A549 (cell line): ENCODE measurements around the gene GLRA3. TPM values are rescaled to one million over a fixed set of nuclear protein-coding genes. Genes with fewer than 3 reads are reported as not detected.

Experiments used
- ATAC-seq, 2 experiments: fragments of 200-7000 bp in 1 of 2; fragments of >200 bp in 1 of 2; cut with Nextera tagmentation in 1 of 2; cut with Tn5 transposase in 1 of 2; 3 replicates each; pipeline versions ENCODE4 v1.8.0 to v1.9.1; 2018 to 2020; ENCODE audit warnings: mild to moderate bottlenecking in 1 of 2, moderate library complexity in 1 of 2
- CTCF ChIA-PET: fragments of 300-600 bp; sonication (Branson Sonifier 250); formaldehyde crosslinking; extraction: SDS; loops from one replicate; lab custom pipeline; 2021; ENCODE audit warnings: antibody characterized with exemption, inconsistent platforms; lab: Yijun Ruan, JAX
- POLR2A ChIA-PET: fragments of 350-600 bp; formaldehyde crosslinking; extraction: SDS; loops from one replicate; lab custom pipeline; 2021; ENCODE audit warnings: antibody characterized with exemption, inconsistent platforms; lab: Yijun Ruan, JAX
- DNase-seq, 2 experiments: peaks; one replicate each; pipeline versions ENCODE4 v3.0.0 to v3.0.0-alpha.2; 2011 to 2016; ENCODE audit warnings: low read depth in 1 of 2, low spot score in 1 of 2
- FAIRE-seq: peaks from 2 replicates; lab custom pipeline; 2011; peaks lifted over from hg19 to GRCh38; lab: Jason Lieb, UNC
- H3K27ac ChIP-seq, 2 experiments: fragments of >200 bp; sonication (Bioruptor Twin); formaldehyde crosslinking; 3 replicates each; pipeline ENCODE4 v1.5.1; 2016 to 2017
- H3K4me1 ChIP-seq: fragments of >200 bp; sonication (Bioruptor Twin); formaldehyde crosslinking; 3 replicates; pipeline ENCODE4 v1.6.1; 2016
- H3K4me2 ChIP-seq: fragments of >200 bp; sonication (Bioruptor Twin); formaldehyde crosslinking; 3 replicates; pipeline ENCODE4 v1.6.1; 2016
- H3K4me3 ChIP-seq: fragments of >200 bp; sonication (Bioruptor Twin); formaldehyde crosslinking; 3 replicates; pipeline ENCODE4 v1.5.1; 2016
- H3K9me3 ChIP-seq: fragments of >200 bp; sonication (Bioruptor Twin); formaldehyde crosslinking; 3 replicates; pipeline ENCODE4 v1.6.1; 2016
- ATOH8 ChIP-seq: fragments of 250-450 bp; sonication (Bioruptor Pico); IDR thresholded peaks from 2 replicates; pipeline ENCODE4 v1.5.0; 2020; ENCODE audit warnings: low read depth, mild to moderate bottlenecking, moderate library complexity
- BCL3 ChIP-seq: fragments of >200 bp; sonication (Bioruptor Twin); formaldehyde crosslinking; IDR thresholded peaks from 3 replicates; pipeline ENCODE4 v1.6.1; 2016
- BHLHE40 ChIP-seq: IDR thresholded peaks from 2 replicates; pipeline ENCODE4 v1.6.1; 2012; ENCODE audit warnings: low read depth, low read length, inconsistent platforms
- CEBPB ChIP-seq, 2 experiments: fragments of >200 bp in 1 of 2; sonication (Bioruptor Twin) in 1 of 2; formaldehyde crosslinking in 1 of 2; IDR thresholded peaks; 2 replicates each; pipeline ENCODE4 v1.6.1; 2012 to 2016
- CHD4 ChIP-seq: fragments of 200-600 bp; sonication (generic); IDR thresholded peaks from 2 replicates; pipeline ENCODE4 v1.6.1; 2016; ENCODE audit warnings: antibody characterized with exemption, mild to moderate bottlenecking, borderline replicate concordance
- ESRRA ChIP-seq: fragments of 150-350 bp; IDR thresholded peaks from 2 replicates; pipeline ENCODE4 v1.6.1; 2014; ENCODE audit warnings: mild to moderate bottlenecking, low read length, borderline replicate concordance
- FOSL2 ChIP-seq, 2 experiments: fragments of 450-650 bp in 1 of 2; fragments of >200 bp in 1 of 2; sonication (Bioruptor Twin) in 1 of 2; formaldehyde crosslinking; IDR thresholded peaks; 2 replicates each; pipeline versions ENCODE4 v1.5.0 to v1.6.1; 2016 to 2020; ENCODE audit warnings: mild to moderate bottlenecking in 1 of 2, moderate library complexity in 1 of 2
- HEYL ChIP-seq: fragments of 250-450 bp; sonication (Bioruptor Pico); IDR thresholded peaks from 2 replicates; pipeline ENCODE4 v1.8.0; 2021; ENCODE audit warnings: mild to moderate bottlenecking, moderate library complexity
- JUN ChIP-seq, 2 experiments: fragments of >200 bp; sonication (Bioruptor Twin); formaldehyde crosslinking; IDR thresholded peaks; 2 replicates in 1 of 2; 3 replicates in 1 of 2; pipeline ENCODE4 v1.6.1; 2016 to 2017
- KDM1A ChIP-seq: fragments of 200-600 bp; sonication (generic); IDR thresholded peaks from 2 replicates; pipeline ENCODE4 v1.6.1; 2016; ENCODE audit warnings: low read depth, mild to moderate bottlenecking
- MAFK ChIP-seq: fragments of 450-650 bp; IDR thresholded peaks from 2 replicates; pipeline ENCODE4 v1.6.1; 2014; ENCODE audit not compliant: partially characterized antibody
- NFE2L2 ChIP-seq: fragments of 150-350 bp; conservative IDR thresholded peaks from 2 replicates; pipeline ENCODE4 v1.6.1; 2014; ENCODE audit warnings: low read length
- PBX3 ChIP-seq: IDR thresholded peaks from 2 replicates; pipeline ENCODE4 v1.6.1; 2012
- RNF2 ChIP-seq: fragments of 200-600 bp; sonication (generic); IDR thresholded peaks from 2 replicates; pipeline ENCODE4 v1.6.1; 2016; ENCODE audit warnings: low read depth, mild to moderate bottlenecking, antibody characterized with exemption, moderate library complexity, borderline replicate concordance
- SREBF2 ChIP-seq: fragments of 450-650 bp; IDR thresholded peaks from 2 replicates; pipeline ENCODE4 v1.6.1; 2014; ENCODE audit warnings: mild to moderate bottlenecking, moderate library complexity
- ZSCAN20 ChIP-seq: fragments of 250-450 bp; sonication (Bioruptor Pico); IDR thresholded peaks from 2 replicates; pipeline ENCODE4 v1.8.0; 2022; ENCODE audit warnings: mild to moderate bottlenecking, moderate library complexity
- WGBS: methylation state at CpG from one replicate; pipeline ENCODE4 v1.1.6; 2017; ENCODE audit errors: missing lambda C conversion rate; 5-methylcytosine and 5-hydroxymethylcytosine counted together
- polyA plus RNA-seq, 4 experiments: library from polyadenylated mRNA; depleted of rRNA in 3 of 4; stranded (reverse); fragments of >200 nt; fragmentation: RNase III in 1 of 4; extraction: RNeasy Plus Mini Kit Qiagen cat#74134 plus additional on column Dnase treatment in 1 of 4; gene quantifications; 2 replicates in 3 of 4; 3 replicates in 1 of 4; pipeline ENCODE4 v1.2.3, GENCODE V29; 2011 to 2017
- TF ChIP-seq, protein P1 (sequence below): fragments of >200 bp; sonication (Bioruptor Twin); formaldehyde crosslinking; IDR thresholded peaks from 2 replicates; pipeline ENCODE4 v1.6.1; 2016
- TF ChIP-seq, protein P2 (sequence below): IDR thresholded peaks from 2 replicates; pipeline ENCODE4 v1.6.1; 2012; ENCODE audit warnings: low read depth, borderline replicate concordance

Gene GLRA3
- polyA plus RNA-seq, 2 of the 4 experiments (the other 2 are of a cell fraction): 0.01 to 0.04 TPM

- ChIA-PET CTCF (interaction anchor here (0.7 to 1.9 kb wide), 2 partner anchors 28 to 240 kb away, joined by 3 to 4 read pairs; no protein-coding TSS in a partner anchor), POLR2A (no interaction called here)
- peak overlapping the region in 1 of 2 experiments; percentile 14; a peak in 1 of 6 replicates for H3K27ac ChIP-seq
Measured at GRCh38 chr4:174604198-174604597, 224.8 kb downstream of the GLRA3 start.

DNA sequence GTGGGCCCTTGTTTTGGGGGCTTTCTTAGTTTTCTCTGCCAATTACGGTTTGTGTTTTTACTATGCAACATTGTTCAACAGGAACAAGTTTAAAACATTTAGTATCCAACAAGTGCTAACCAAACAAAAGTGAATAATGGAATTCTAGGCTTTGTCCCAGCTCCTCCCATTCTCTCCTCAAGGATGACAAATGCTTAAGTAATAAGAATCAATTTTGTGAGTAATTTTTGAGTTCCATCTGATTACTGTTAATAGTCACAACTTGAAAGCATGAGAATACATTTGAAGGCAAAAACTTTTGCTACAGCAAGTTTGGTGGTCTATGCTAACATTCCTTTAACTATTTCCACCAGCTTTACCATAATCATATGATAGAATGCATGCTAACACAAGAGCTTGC lies 228.7 kb downstream of the GLRA3 start:
- DNase-seq: no peak
- Histone ChIP-seq H3K9me3 (no peaks in the 10 kb centered on the region), H3K4me3 (no peak overlapping the region), H3K27ac (no peak overlapping the region), H3K4me1 (peaks cover 14% of the 10 kb centered on the region), H3K4me2 (no peak overlapping the region)
- CTCF ChIA-PET: no interaction called here
- FAIRE-seq: no peak
- TF ChIP-seq ESRRA (no peak), JUN (IDR thresholded peaks at IDR 0.05) (no peak), CHD4 (no peak), FOSL2 (IDR thresholded peaks at IDR 0.05) (no peak), FOSL2 (CRISPR knock-in tag; IDR thresholded peaks at IDR 0.05) (no peak), NFE2L2 (no peak), ZSCAN20 (CRISPR knock-in tag) (no peak), ATOH8 (no peak)
- TF ChIP-seq, protein P1, sequence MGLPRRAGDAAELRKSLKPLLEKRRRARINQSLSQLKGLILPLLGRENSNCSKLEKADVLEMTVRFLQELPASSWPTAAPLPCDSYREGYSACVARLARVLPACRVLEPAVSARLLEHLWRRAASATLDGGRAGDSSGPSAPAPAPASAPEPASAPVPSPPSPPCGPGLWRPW: no peak
- ATAC-seq: no peak
- POLR2A ChIA-PET: no interaction called here
- 74% methylated on average over 1 of the region's 1 CpG for WGBS

More at GRCh38 chr4:174604198-174604597, 224.8 kb downstream of the GLRA3 start:
- peaks cover 14% of the 10 kb centered on the region for H3K4me1 ChIP-seq
- ATAC-seq (peak; percentile 24 to 63; a peak in 4 of 6 replicates), FAIRE-seq (peak; percentile 7), DNase-seq (peak in 1 of 2 experiments; percentile 71)
- 22% methylated on average over 4 of the region's 4 CpGs for WGBS
- no peaks in the 10 kb centered on the region for H3K9me3 ChIP-seq
- peak overlapping the region; percentile 62 for H3K4me2 ChIP-seq
- TF ChIP-seq, protein P2, sequence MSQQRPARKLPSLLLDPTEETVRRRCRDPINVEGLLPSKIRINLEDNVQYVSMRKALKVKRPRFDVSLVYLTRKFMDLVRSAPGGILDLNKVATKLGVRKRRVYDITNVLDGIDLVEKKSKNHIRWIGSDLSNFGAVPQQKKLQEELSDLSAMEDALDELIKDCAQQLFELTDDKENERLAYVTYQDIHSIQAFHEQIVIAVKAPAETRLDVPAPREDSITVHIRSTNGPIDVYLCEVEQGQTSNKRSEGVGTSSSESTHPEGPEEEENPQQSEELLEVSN: no peak
- no peak for TF ChIP-seq BHLHE40
- no peak for TF ChIP-seq RNF2
- TF ChIP-seq CEBPB (IDR thresholded peaks at IDR 0.05): peak; percentile 17 to 46; a peak in 1 of 4 replicates
- no peak for TF ChIP-seq SREBF2
- TF ChIP-seq, all 56 proteins: peak for 1
- H3K4me3 ChIP-seq: no peak overlapping the region

DNA sequence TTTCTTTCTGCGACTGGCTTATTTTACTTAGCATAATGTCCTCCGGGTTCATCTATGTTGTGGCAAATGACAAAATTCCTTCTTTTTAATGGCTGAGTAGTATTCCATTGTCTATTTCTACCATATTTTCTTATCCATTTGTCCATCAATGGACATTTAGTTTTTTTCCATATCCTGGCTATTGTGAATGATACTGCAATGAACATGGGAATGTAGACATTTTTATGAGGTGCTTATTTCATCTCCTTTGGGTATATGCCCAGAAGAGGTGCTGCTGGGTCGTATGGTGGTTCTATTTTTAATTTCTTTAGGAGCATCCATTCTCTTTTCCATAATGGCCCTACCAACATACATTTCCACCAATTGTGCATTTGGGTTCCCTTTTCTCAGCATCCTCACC lies 230.2 kb downstream of the GLRA3 start:
- Histone ChIP-seq H3K9me3 (no peaks in the 10 kb centered on the region), H3K4me2 (no peak overlapping the region), H3K4me3 (no peak overlapping the region), H3K27ac (no peak overlapping the region), H3K4me1 (peaks cover 14% of the 10 kb centered on the region)
- 85% methylated on average over 3 of the region's 3 CpGs for WGBS
- POLR2A ChIA-PET: no interaction called here
- DNase-seq: no peak
- no peak for ATAC-seq
- TF ChIP-seq BCL3: no peak
- TF ChIP-seq CEBPB (IDR thresholded peaks at IDR 0.05): no peak
- TF ChIP-seq KDM1A: no peak
- TF ChIP-seq PBX3: no peak
- TF ChIP-seq MAFK: no peak
- no peak for TF ChIP-seq HEYL (CRISPR knock-in tag)
- CTCF ChIA-PET: no interaction called here
- FAIRE-seq: no peak
